HepG2 (cell line): Measurements from ENCODE around the gene RILP. TPM values are rescaled to one million over a fixed set of nuclear protein-coding genes. Genes with fewer than 3 reads are reported as not detected.

Experiments used
- HOXA5 ChIP-seq: sonication (generic); formaldehyde crosslinking; IDR thresholded peaks from 2 replicates; pipeline ENCODE4 v1.4.0; 2020; ENCODE audit warnings: missing genetic modification reagents
- RBAK ChIP-seq: sonication (generic); formaldehyde crosslinking; IDR thresholded peaks from 2 replicates; pipeline ENCODE4 v1.5.1; 2020; ENCODE audit warnings: mild to moderate bottlenecking, missing genetic modification reagents
- REL ChIP-seq: sonication (generic); formaldehyde crosslinking; conservative IDR thresholded peaks from 2 replicates; pipeline ENCODE4 v1.8.0; 2022; ENCODE audit warnings: mild to moderate bottlenecking, missing genetic modification reagents, moderate library complexity
- SMC3 ChIP-seq: IDR thresholded peaks from 2 replicates; pipeline ENCODE4 v1.6.1; 2011; ENCODE audit warnings: low read length, improper control_type of control experiment
- WIZ ChIP-seq: sonication (generic); formaldehyde crosslinking; IDR thresholded peaks from 2 replicates; pipeline ENCODE4 v1.5.1; 2020; ENCODE audit warnings: mild to moderate bottlenecking, missing genetic modification reagents
- YY1 ChIP-seq: IDR thresholded peaks from 2 replicates; pipeline ENCODE4 v1.6.1; 2011; ENCODE audit warnings: low read length, low read depth, moderate library complexity, mild to moderate bottlenecking; ENCODE audit not compliant: insufficient read depth, insufficient replicate concordance
- ZC3H13 ChIP-seq: sonication (generic); formaldehyde crosslinking; IDR thresholded peaks from 2 replicates; pipeline ENCODE4 v1.8.1; 2023; ENCODE audit warnings: mild to moderate bottlenecking, missing genetic modification reagents, moderate library complexity
- ZNF331 ChIP-seq: sonication (generic); formaldehyde crosslinking; IDR thresholded peaks from 2 replicates; pipeline ENCODE4 v1.4.0; 2020; ENCODE audit warnings: missing genetic modification reagents
- ZNF432 ChIP-seq: sonication (generic); formaldehyde crosslinking; IDR thresholded peaks from 2 replicates; pipeline ENCODE4 v1.5.0; 2020; ENCODE audit warnings: missing genetic modification reagents, mild to moderate bottlenecking, borderline replicate concordance
- ZNF720 ChIP-seq: sonication (generic); formaldehyde crosslinking; IDR thresholded peaks from 2 replicates; pipeline ENCODE4 v1.4.0; 2020; ENCODE audit warnings: missing genetic modification reagents
- ZZZ3 ChIP-seq: sonication (generic); formaldehyde crosslinking; IDR thresholded peaks from 2 replicates; pipeline ENCODE4 v1.4.0; 2020; ENCODE audit warnings: missing genetic modification reagents, mild to moderate bottlenecking, borderline replicate concordance
- polyA plus RNA-seq, 8 experiments: library from polyadenylated mRNA; depleted of rRNA in 3 of 8; stranded (reverse) in 7 of 8; unstranded in 1 of 8; fragments of >200 nt; fragmentation: Illumina TruSeq in 4 of 8; extraction: Trizol in 4 of 8; gene quantifications; 2 replicates each; pipeline versions ENCODE4 v1.2.1 to v1.2.3, GENCODE V29; 2011 to 2016; ENCODE audit warnings: low read depth in 4 of 8, missing spikeins in 1 of 8, mixed read lengths in 1 of 8; ENCODE audit not compliant: insufficient read depth in 1 of 8
- total RNA-seq, 5 experiments: library from RNA; depleted of rRNA; stranded (reverse); fragments of >200 nt; fragmentation: Illumina TruSeq; extraction: Trizol; gene quantifications; 2 replicates each; pipeline ENCODE4 v1.2.3, GENCODE V29; 2016; ENCODE audit warnings: low read depth in 1 of 5
- TF ChIP-seq, protein P1 (sequence below): sonication (generic); formaldehyde crosslinking; IDR thresholded peaks from 2 replicates; pipeline ENCODE4 v1.5.1; 2020; ENCODE audit warnings: mild to moderate bottlenecking, moderate library complexity, missing genetic modification reagents
- TF ChIP-seq, protein P2 (sequence below): sonication (generic); formaldehyde crosslinking; conservative IDR thresholded peaks from 2 replicates; pipeline ENCODE4 v1.8.0; 2022; ENCODE audit warnings: missing genetic modification reagents
- TF ChIP-seq, protein P3 (sequence below): sonication (generic); formaldehyde crosslinking; IDR thresholded peaks from 2 replicates; pipeline ENCODE4 v1.4.0; 2020; ENCODE audit warnings: mild to moderate bottlenecking, missing genetic modification reagents, borderline replicate concordance
- TF ChIP-seq, protein P4 (sequence below): sonication (generic); formaldehyde crosslinking; IDR thresholded peaks from 2 replicates; pipeline ENCODE4 v1.8.1; 2022; ENCODE audit warnings: low read depth, mild to moderate bottlenecking, missing genetic modification reagents
- TF ChIP-seq, protein P5 (sequence below): sonication (generic); formaldehyde crosslinking; conservative IDR thresholded peaks from 2 replicates; pipeline ENCODE4 v1.8.0; 2022; ENCODE audit warnings: low read depth, missing genetic modification reagents

Gene RILP
- total and polyA plus RNA-seq, 2 of the 13 experiments (the other 11 are each of a cell fraction or from before 2014, with no cell fraction given), result 6.6 to 8.1 TPM

DNA sequence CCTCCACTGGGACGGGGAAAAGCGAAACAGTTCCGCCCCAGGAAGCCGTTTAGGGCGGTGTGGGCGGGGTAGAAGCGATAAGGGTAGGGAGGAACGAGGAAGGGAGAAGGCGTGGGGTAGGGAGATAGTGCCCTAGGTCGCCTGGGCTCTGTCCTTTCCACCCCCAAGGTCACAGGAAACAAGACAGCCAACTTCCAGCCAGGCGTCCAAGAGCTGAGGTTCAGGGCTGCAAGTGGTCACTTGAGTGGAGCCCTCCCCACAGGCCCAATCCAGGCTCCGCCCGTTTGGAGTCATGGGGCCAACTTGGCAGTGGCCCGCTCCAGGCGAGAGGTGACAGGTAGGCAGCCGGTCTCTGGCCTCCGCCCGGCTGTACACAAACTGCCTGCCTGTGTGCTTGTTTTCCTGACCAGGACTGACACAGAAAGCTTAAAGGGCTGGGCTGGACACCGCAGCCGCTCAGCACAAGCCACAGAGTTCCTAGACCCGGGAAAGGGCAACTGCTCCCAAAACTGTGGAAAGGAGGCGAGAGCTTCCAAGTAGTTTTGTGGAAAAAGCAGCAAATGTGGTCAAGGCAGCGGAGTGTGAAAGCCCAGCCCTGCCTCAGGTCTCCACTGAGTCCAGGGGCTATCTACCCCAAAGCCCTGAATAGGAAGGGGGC, at the start of gene RILP (continued):
- TF ChIP-seq, protein P1, sequence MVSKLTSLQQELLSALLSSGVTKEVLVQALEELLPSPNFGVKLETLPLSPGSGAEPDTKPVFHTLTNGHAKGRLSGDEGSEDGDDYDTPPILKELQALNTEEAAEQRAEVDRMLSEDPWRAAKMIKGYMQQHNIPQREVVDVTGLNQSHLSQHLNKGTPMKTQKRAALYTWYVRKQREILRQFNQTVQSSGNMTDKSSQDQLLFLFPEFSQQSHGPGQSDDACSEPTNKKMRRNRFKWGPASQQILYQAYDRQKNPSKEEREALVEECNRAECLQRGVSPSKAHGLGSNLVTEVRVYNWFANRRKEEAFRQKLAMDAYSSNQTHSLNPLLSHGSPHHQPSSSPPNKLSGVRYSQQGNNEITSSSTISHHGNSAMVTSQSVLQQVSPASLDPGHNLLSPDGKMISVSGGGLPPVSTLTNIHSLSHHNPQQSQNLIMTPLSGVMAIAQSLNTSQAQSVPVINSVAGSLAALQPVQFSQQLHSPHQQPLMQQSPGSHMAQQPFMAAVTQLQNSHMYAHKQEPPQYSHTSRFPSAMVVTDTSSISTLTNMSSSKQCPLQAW, result no peak
- TF ChIP-seq ZNF720 (CRISPR knock-in tag) (no peak), WIZ (CRISPR knock-in tag) (no peak; the same call in 1 of the 2 replicates), REL (CRISPR knock-in tag) (no peak), ZZZ3 (no peak), RBAK (CRISPR knock-in tag) (no peak), ZNF331 (CRISPR knock-in tag) (no peak; the same call in 1 of the 2 replicates), ZNF432 (no peak), ZC3H13 (CRISPR knock-in tag) (no peak; the same call in 1 of the 2 replicates), YY1 (no peak), SMC3 (no peak), HOXA5 (CRISPR knock-in tag) (no peak)
- TF ChIP-seq, protein P2, sequence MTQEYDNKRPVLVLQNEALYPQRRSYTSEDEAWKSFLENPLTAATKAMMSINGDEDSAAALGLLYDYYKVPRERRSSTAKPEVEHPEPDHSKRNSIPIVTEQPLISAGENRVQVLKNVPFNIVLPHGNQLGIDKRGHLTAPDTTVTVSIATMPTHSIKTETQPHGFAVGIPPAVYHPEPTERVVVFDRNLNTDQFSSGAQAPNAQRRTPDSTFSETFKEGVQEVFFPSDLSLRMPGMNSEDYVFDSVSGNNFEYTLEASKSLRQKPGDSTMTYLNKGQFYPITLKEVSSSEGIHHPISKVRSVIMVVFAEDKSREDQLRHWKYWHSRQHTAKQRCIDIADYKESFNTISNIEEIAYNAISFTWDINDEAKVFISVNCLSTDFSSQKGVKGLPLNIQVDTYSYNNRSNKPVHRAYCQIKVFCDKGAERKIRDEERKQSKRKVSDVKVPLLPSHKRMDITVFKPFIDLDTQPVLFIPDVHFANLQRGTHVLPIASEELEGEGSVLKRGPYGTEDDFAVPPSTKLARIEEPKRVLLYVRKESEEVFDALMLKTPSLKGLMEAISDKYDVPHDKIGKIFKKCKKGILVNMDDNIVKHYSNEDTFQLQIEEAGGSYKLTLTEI (CRISPR knock-in tag), result no peak
- TF ChIP-seq, protein P3, sequence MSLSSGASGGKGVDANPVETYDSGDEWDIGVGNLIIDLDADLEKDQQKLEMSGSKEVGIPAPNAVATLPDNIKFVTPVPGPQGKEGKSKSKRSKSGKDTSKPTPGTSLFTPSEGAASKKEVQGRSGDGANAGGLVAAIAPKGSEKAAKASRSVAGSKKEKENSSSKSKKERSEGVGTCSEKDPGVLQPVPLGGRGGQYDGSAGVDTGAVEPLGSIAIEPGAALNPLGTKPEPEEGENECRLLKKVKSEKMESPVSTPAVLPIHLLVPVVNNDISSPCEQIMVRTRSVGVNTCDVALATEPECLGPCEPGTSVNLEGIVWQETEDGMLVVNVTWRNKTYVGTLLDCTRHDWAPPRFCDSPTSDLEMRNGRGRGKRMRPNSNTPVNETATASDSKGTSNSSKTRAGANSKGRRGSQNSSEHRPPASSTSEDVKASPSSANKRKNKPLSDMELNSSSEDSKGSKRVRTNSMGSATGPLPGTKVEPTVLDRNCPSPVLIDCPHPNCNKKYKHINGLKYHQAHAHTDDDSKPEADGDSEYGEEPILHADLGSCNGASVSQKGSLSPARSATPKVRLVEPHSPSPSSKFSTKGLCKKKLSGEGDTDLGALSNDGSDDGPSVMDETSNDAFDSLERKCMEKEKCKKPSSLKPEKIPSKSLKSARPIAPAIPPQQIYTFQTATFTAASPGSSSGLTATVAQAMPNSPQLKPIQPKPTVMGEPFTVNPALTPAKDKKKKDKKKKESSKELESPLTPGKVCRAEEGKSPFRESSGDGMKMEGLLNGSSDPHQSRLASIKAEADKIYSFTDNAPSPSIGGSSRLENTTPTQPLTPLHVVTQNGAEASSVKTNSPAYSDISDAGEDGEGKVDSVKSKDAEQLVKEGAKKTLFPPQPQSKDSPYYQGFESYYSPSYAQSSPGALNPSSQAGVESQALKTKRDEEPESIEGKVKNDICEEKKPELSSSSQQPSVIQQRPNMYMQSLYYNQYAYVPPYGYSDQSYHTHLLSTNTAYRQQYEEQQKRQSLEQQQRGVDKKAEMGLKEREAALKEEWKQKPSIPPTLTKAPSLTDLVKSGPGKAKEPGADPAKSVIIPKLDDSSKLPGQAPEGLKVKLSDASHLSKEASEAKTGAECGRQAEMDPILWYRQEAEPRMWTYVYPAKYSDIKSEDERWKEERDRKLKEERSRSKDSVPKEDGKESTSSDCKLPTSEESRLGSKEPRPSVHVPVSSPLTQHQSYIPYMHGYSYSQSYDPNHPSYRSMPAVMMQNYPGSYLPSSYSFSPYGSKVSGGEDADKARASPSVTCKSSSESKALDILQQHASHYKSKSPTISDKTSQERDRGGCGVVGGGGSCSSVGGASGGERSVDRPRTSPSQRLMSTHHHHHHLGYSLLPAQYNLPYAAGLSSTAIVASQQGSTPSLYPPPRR, result peak; percentile 59; the same call in 1 of the 2 replicates
- TF ChIP-seq, protein P4, sequence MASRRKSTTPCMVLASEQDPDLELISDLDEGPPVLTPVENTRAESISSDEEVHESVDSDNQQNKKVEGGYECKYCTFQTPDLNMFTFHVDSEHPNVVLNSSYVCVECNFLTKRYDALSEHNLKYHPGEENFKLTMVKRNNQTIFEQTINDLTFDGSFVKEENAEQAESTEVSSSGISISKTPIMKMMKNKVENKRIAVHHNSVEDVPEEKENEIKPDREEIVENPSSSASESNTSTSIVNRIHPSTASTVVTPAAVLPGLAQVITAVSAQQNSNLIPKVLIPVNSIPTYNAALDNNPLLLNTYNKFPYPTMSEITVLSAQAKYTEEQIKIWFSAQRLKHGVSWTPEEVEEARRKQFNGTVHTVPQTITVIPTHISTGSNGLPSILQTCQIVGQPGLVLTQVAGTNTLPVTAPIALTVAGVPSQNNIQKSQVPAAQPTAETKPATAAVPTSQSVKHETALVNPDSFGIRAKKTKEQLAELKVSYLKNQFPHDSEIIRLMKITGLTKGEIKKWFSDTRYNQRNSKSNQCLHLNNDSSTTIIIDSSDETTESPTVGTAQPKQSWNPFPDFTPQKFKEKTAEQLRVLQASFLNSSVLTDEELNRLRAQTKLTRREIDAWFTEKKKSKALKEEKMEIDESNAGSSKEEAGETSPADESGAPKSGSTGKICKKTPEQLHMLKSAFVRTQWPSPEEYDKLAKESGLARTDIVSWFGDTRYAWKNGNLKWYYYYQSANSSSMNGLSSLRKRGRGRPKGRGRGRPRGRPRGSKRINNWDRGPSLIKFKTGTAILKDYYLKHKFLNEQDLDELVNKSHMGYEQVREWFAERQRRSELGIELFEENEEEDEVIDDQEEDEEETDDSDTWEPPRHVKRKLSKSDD, result no peak
- TF ChIP-seq, protein P5, sequence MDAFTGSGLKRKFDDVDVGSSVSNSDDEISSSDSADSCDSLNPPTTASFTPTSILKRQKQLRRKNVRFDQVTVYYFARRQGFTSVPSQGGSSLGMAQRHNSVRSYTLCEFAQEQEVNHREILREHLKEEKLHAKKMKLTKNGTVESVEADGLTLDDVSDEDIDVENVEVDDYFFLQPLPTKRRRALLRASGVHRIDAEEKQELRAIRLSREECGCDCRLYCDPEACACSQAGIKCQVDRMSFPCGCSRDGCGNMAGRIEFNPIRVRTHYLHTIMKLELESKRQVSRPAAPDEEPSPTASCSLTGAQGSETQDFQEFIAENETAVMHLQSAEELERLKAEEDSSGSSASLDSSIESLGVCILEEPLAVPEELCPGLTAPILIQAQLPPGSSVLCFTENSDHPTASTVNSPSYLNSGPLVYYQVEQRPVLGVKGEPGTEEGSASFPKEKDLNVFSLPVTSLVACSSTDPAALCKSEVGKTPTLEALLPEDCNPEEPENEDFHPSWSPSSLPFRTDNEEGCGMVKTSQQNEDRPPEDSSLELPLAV (CRISPR knock-in tag), result no peak
